HG02759 (cell line): ENCODE data around the gene TBC1D16.

Experiments used
- ATAC-seq: cut with Tn5 transposase; IDR thresholded peaks from one replicate; pipeline ENCODE4 v1.9.1; 2021; ENCODE audit warnings: mild to moderate bottlenecking, moderate library complexity; ENCODE audit not compliant: unreplicated experiment

TBC1D16 gene

GRCh38 chr17:79954281-79955166 lies 81.1 kb downstream of the TBC1D16 start:
- ATAC-seq, result no peak

GRCh38 chr17:79953335-79953734 lies 82.3 kb downstream of the TBC1D16 start:
- no peak for ATAC-seq

- ATAC-seq, result no peak
These were observed 82.8 kb downstream of the TBC1D16 start for GRCh38 chr17:79952901-79953300.

- ATAC-seq, result no peak
These were observed 83.3 kb downstream of the TBC1D16 start for GRCh38 chr17:79952265-79952877.

- no peak for ATAC-seq
These were observed 84.1 kb downstream of the TBC1D16 start for GRCh38 chr17:79951361-79952264.

GRCh38 chr17:79950751-79951150 lies 84.9 kb downstream of the TBC1D16 start:
- ATAC-seq, result no peak

GRCh38 chr17:79950306-79950705 lies 85.4 kb downstream of the TBC1D16 start:
- ATAC-seq, result no peak

- ATAC-seq, result no peak
These were observed 85.9 kb downstream of the TBC1D16 start for GRCh38 chr17:79949656-79950209.

GRCh38 chr17:79948945-79949655 lies 86.6 kb downstream of the TBC1D16 start:
- ATAC-seq, result no peak

- ATAC-seq, result no peak
These were observed 87.2 kb downstream of the TBC1D16 start for GRCh38 chr17:79948406-79948944.

GRCh38 chr17:79947351-79948031 lies 88.2 kb downstream of the TBC1D16 start:
- no peak for ATAC-seq

- ATAC-seq, result no peak
These were observed 89.1 kb downstream of the TBC1D16 start for GRCh38 chr17:79946352-79947231.

GRCh38 chr17:79945591-79946255 lies 89.9 kb downstream of the TBC1D16 start:
- ATAC-seq, result no peak

GRCh38 chr17:79944821-79945391 lies 90.8 kb downstream of the TBC1D16 start:
- ATAC-seq, result no peak

GRCh38 chr17:79944251-79944812 lies 91.3 kb downstream of the TBC1D16 start:
- no peak for ATAC-seq

GRCh38 chr17:79943347-79944241 lies 92.1 kb downstream of the TBC1D16 start:
- no peak for ATAC-seq
